Measurements from ENCODE around the gene PECR.

DNA sequence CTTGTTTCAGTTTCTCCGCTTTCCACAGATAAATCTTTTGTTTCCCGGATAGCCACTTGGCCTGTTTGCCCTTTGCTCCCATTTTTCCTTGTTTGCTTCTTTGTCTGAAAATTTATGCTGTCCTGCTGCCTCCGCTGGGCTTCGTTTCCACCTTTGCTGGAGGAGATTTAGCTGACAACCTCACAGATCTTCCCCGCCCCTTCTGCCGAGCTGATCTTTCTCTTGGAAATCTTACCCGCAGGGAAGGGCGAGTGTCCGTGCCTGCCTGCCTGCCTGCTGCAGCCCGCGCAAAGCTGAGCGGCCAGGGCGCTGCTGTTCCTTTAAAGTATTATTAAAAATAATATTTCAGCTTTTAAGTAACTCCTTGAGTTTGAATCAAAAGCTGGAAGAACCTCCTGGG is 26.2 kb upstream of the PECR start:
- TF ChIP-seq EZH2 (IDR thresholded peaks at IDR 0.05; ENCODE audit: low read length, unreplicated experiment) (no peak), EZH2phosphoT487 (IDR thresholded peaks at IDR 0.05; ENCODE audit: borderline replicate concordance, low read length) (no peak)
- TF ChIP-seq, protein P1, sequence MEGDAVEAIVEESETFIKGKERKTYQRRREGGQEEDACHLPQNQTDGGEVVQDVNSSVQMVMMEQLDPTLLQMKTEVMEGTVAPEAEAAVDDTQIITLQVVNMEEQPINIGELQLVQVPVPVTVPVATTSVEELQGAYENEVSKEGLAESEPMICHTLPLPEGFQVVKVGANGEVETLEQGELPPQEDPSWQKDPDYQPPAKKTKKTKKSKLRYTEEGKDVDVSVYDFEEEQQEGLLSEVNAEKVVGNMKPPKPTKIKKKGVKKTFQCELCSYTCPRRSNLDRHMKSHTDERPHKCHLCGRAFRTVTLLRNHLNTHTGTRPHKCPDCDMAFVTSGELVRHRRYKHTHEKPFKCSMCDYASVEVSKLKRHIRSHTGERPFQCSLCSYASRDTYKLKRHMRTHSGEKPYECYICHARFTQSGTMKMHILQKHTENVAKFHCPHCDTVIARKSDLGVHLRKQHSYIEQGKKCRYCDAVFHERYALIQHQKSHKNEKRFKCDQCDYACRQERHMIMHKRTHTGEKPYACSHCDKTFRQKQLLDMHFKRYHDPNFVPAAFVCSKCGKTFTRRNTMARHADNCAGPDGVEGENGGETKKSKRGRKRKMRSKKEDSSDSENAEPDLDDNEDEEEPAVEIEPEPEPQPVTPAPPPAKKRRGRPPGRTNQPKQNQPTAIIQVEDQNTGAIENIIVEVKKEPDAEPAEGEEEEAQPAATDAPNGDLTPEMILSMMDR (conservative IDR thresholded peaks at IDR 0.05; ENCODE audit: low read depth, low read length) = no peak
